ENCODE results near the gene TFF3.

The TFF3 gene

DNA sequence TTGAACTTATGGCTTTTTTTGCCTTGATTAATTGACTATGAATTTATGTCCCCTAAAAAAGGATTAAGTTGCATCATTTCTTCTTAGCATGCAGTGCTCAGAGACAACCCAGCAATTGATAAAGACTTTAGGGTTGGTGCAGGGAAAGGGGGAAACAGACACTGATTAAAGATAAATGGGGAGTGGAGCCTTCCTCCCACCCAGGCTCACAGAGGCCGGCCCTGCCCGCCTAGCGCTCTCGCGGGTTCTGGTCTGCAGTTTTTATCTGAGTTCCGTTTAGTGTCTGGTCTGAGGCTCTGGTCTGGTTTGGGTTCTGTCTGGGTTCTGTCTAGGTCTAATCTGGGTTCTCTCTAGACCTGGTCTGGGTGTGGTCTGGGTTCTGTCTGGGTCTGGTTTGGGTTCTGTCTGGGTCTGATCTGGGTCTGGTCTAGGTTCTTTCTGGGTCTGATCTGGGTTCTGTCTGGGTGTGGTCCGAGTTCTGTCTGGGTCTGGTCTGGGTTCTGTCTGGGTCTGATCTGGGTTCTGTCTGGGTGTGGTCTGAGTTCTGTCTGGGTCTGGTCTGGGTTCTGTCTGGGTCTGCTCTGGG lies 48.1 kb downstream of the TFF3 start:
- DNase-seq (ENCODE audit: low spot score): no peak
- no peak for FAIRE-seq

DNA sequence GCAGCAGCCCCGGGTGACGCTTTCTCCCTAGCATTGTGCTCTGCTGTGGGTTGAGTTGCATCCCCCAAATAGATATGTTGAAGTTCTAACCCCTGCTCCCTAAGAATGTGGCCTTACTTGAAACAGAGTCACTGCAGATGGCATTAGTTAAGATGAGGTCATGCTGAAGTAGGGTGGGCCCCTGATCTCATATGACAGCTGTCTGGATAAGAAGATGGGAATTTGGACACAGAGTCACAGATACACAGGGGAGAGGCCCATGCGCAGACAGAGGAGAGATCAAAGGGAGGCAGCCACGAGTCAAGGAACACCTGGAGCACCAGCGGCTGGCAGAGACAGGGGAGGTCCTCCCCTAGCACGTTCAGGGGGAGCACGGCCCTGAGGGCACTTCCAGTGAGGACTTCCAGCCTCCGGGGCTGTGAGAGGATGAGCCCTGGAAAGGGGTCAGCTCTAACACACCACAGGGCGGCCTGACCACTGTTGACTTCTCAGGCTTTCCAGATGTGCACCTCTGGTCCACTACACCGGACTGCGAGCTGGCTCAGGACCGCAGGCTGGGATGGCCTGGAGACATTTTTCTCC lies 49.9 kb downstream of the TFF3 start:
- no peak for DNase-seq (ENCODE audit: low spot score)
- no peak for FAIRE-seq

DNA sequence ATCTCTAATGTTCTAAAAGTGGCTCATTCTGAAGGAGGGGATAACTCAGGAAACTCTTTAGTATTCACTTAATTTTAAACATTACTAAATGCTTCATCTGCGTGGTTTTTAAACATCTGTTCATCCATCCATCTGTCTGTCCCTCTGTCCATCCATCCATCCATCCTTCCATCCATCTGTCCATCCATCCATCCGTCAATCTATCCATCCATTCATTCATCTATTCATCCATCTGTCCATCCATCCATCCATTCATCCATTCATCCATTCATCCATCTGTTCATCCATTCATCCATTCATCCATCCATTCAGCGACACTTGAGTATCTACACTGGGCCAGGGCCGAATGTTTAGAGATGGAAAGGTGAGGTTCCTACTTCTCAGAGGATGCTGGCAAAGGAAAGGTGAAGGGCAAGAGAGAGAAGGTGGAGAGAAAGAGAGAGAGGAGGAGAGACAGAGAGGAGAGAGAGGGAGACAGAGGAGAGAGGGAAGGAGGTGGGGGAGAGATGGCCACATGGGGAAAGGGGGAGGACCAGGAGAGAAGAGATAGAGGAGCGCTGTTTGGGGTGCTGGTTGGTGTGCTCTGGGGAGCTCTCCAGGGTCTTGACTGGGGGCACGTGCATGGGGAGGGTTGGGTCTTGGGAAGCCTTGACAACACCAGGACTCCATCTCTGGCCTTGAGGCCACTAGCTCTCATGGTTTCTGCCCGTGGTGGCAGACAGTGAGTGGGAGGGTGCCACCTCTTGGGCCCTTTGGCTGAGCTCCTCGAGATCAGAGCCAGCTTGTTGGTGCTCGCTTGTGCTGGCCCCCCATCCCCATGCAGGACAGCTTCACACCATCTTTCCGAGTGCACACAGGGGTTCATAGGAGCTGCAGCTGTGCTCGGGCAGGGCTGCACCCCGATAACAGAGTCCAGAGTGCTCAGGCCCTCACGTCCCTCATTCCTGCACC lies 50.7 kb downstream of the TFF3 start:
- DNase-seq (ENCODE audit: low spot score): no peak
- no peak for FAIRE-seq

DNA sequence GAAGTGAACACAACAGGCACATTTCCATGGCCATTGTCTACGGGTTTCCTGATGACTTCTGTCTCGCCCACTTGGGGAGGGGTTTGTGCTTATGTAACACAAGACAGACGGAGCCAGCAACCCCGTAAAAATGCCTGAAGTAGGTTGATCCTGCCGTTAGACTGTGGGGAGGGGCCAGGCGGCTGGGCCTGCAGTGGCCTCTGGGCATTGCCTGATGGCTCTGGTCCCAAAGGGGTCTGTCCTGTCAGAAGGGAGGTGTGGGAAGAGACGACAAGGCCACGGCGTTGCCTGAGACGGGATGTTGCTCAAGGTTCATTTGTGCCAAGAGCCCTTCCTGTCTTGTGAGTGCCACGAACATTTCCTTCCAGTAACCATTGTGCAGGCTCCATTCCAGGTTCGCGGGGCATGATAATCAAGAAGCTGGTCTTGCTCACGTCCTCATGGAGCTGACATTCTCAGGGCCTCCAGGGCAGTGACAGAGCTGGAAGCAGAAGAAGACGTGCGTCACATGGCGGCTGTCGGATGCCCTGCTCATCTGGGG lies 51.5 kb downstream of the TFF3 start:
- FAIRE-seq (no peak), DNase-seq (ENCODE audit: low spot score) (no peak)

DNA sequence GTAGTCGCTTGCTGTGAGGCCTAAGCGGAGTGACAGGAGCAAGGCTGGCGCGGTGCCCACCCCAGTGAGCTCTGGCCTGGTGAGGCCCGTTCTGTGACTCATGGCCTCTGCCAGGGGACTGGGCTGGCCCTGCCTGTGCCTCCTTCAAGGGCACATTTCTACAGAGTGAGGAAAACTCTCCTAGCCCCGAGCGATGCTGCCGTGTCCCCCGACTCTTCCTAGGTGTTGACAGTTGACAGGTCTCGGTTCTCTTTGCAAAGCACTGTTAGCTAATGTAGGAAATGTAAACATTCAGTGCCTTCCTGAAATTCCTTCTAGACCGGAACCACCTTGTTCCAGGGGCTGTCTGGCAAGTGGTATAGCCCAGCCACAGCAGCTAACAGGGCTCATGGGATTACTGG lies 52.4 kb downstream of the TFF3 start:
- peak; percentile 83 for DNase-seq (ENCODE audit: low spot score)

DNA sequence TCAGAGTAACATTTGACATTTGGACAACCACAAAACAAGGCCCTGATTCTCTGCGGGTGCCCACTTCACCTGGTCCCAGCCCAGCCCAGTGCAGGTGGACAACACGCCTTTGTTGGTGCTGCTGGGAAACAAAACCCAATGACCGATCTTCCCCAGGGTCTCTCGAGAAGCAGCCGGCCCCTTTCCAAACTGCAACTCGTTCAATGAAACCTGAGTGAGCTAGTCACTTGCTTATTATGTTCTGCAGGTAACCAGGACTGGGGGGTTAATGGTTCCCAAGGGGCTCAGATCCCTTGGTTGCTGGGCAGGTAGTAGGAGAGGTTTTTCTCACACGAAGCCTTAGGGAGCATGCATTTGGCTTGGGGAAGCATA lies 53.4 kb downstream of the TFF3 start:
- no peak for FAIRE-seq

More for the DNA sequence above, 52.4 kb downstream of the TFF3 start:
- FAIRE-seq: no peak

More for the DNA sequence above, 53.4 kb downstream of the TFF3 start:
- no peak for DNase-seq (ENCODE audit: low spot score)

Measured in urothelium cell line (cell line).